WTC11 (cell line): ENCODE results near the gene HOMER2. TPM values are rescaled to one million over a fixed set of nuclear protein-coding genes. Genes with fewer than 3 reads are reported as not detected.
A peak's percentile ranks its signal among the peaks of the same experiment; 100 is the strongest.

Source experiments
- ATAC-seq: fragments of 200-7000 bp; cut with Tn5 transposase; 2 replicates; pipeline ENCODE4 v1.10.0; 2021; ENCODE audit warnings: mild to moderate bottlenecking, moderate library complexity
- CTCF ChIA-PET: fragments of 300-600 bp; sonication (Branson Sonifier 250); formaldehyde crosslinking; loops from one replicate; lab custom pipeline; 2021; ENCODE audit warnings: antibody characterized with exemption; lab: Charles Lee
- POLR2A ChIA-PET: fragments of 350-600 bp; sonication (Branson Sonifier 250); formaldehyde crosslinking; loops from one replicate; lab custom pipeline; 2021; ENCODE audit warnings: antibody characterized with exemption; lab: Charles Lee
- DNase-seq: peaks from one replicate; pipeline ENCODE4 v3.0.0; 2021; ENCODE audit warnings: low spot score
- H3K27ac Mint-ChIP-seq: 2 replicates; pipeline ENCODE4 v1.8.0; 2021; ENCODE audit warnings: mixed read lengths
- H3K27me3 Mint-ChIP-seq: 2 replicates; pipeline ENCODE4 v1.8.0; 2021; ENCODE audit warnings: low read depth, mild to moderate bottlenecking, moderate library complexity, mixed read lengths
- H3K36me3 Mint-ChIP-seq: 2 replicates; pipeline ENCODE4 v1.8.0; 2021; ENCODE audit warnings: mixed read lengths
- H3K4me1 Mint-ChIP-seq: 2 replicates; pipeline ENCODE4 v1.8.0; 2022; ENCODE audit warnings: mixed read lengths
- H3K4me3 Mint-ChIP-seq: 2 replicates; pipeline ENCODE4 v1.8.0; 2021; ENCODE audit warnings: mild to moderate bottlenecking, moderate library complexity, mixed read lengths
- H3K9me3 Mint-ChIP-seq: 2 replicates; pipeline ENCODE4 v1.8.0; 2021; ENCODE audit warnings: mixed read lengths
- CTCF ChIP-seq: fragments of 200-600 bp; IDR thresholded peaks from 2 replicates; pipeline ENCODE4 v1.8.0; 2022; ENCODE audit warnings: antibody characterized with exemption
- E2F4 ChIP-seq: sonication (generic); formaldehyde crosslinking; IDR thresholded peaks from 2 replicates; pipeline ENCODE4 v1.8.1; 2022; ENCODE audit warnings: low read depth, mild to moderate bottlenecking, moderate library complexity, missing genetic modification reagents, borderline replicate concordance
- EMX1 ChIP-seq: fragments of 250-450 bp; sonication (Bioruptor Pico); IDR thresholded peaks from 2 replicates; pipeline ENCODE4 v1.8.0; 2021; ENCODE audit warnings: mild to moderate bottlenecking
- ESRRA ChIP-seq: sonication (generic); formaldehyde crosslinking; IDR thresholded peaks from 2 replicates; pipeline ENCODE4 v1.8.1; 2022; ENCODE audit warnings: mild to moderate bottlenecking, missing genetic modification reagents, borderline replicate concordance
- FOXK1 ChIP-seq: sonication (generic); formaldehyde crosslinking; IDR thresholded peaks from 2 replicates; pipeline ENCODE4 v1.8.0; 2022; ENCODE audit warnings: mild to moderate bottlenecking, moderate library complexity, missing genetic modification reagents
- GABPB1 ChIP-seq: sonication (generic); formaldehyde crosslinking; IDR thresholded peaks from 2 replicates; pipeline ENCODE4 v1.8.1; 2023; ENCODE audit warnings: mild to moderate bottlenecking, missing genetic modification reagents
- JUN ChIP-seq: sonication (generic); formaldehyde crosslinking; IDR thresholded peaks from 2 replicates; pipeline ENCODE4 v1.8.0; 2023; ENCODE audit warnings: mild to moderate bottlenecking, missing genetic modification reagents
- KAT7 ChIP-seq: sonication (generic); formaldehyde crosslinking; IDR thresholded peaks from 2 replicates; pipeline ENCODE4 v1.8.1; 2023; ENCODE audit warnings: missing genetic modification reagents, mild to moderate bottlenecking, borderline replicate concordance
- NR3C1 ChIP-seq: sonication (generic); formaldehyde crosslinking; conservative IDR thresholded peaks from 2 replicates; pipeline ENCODE4 v1.8.1; 2023; ENCODE audit warnings: low read depth, mild to moderate bottlenecking, missing genetic modification reagents
- PREB ChIP-seq: sonication (generic); formaldehyde crosslinking; IDR thresholded peaks from 2 replicates; pipeline ENCODE4 v1.8.1; 2022; ENCODE audit warnings: mild to moderate bottlenecking, missing genetic modification reagents, moderate library complexity, borderline replicate concordance
- SOX15 ChIP-seq: fragments of 250-450 bp; sonication (Bioruptor Pico); IDR thresholded peaks from 2 replicates; pipeline ENCODE4 v1.9.0; 2021; ENCODE audit warnings: mild to moderate bottlenecking
- TCF7 ChIP-seq: sonication (generic); formaldehyde crosslinking; IDR thresholded peaks from 2 replicates; pipeline ENCODE4 v1.8.0; 2022; ENCODE audit warnings: mild to moderate bottlenecking, low read depth, missing genetic modification reagents, moderate library complexity
- USF1 ChIP-seq: sonication (generic); formaldehyde crosslinking; IDR thresholded peaks from 2 replicates; pipeline ENCODE4 v1.8.0; 2022; ENCODE audit warnings: mild to moderate bottlenecking, missing genetic modification reagents
- ZNF121 ChIP-seq: sonication (generic); formaldehyde crosslinking; IDR thresholded peaks from 2 replicates; pipeline ENCODE4 v1.8.0; 2023; ENCODE audit warnings: missing genetic modification reagents
- ZNF317 ChIP-seq: sonication (generic); formaldehyde crosslinking; IDR thresholded peaks from 2 replicates; pipeline ENCODE4 v1.8.1; 2023; ENCODE audit warnings: low read depth, mild to moderate bottlenecking, moderate library complexity, missing genetic modification reagents, borderline replicate concordance
- ZNF423 ChIP-seq: fragments of 250-450 bp; sonication (Bioruptor Pico); IDR thresholded peaks from 2 replicates; pipeline ENCODE4 v2.1.2; 2022; ENCODE audit warnings: mild to moderate bottlenecking, moderate library complexity
- ZSCAN18 ChIP-seq: fragments of 250-450 bp; sonication (Bioruptor Pico); IDR thresholded peaks from 2 replicates; pipeline ENCODE4 v2.1.2; 2022; ENCODE audit warnings: mild to moderate bottlenecking, moderate library complexity
- total RNA-seq: library from RNA; stranded (reverse); gene quantifications from 3 replicates; pipeline ENCODE4 v1.2.3, GENCODE V29; 2021
- TF ChIP-seq, protein P1 (sequence below): sonication (generic); formaldehyde crosslinking; conservative IDR thresholded peaks from 2 replicates; pipeline ENCODE4 v1.8.1; 2023; ENCODE audit warnings: mild to moderate bottlenecking, low read depth, missing genetic modification reagents, moderate library complexity
- TF ChIP-seq, protein P2 (sequence below): sonication (generic); formaldehyde crosslinking; conservative IDR thresholded peaks from 2 replicates; pipeline ENCODE4 v1.8.1; 2022; ENCODE audit warnings: mild to moderate bottlenecking, missing genetic modification reagents
- TF ChIP-seq, protein P3 (sequence below): fragments of 250-450 bp; sonication (Bioruptor Pico); IDR thresholded peaks from 2 replicates; pipeline ENCODE4 v1.9.0; 2021; ENCODE audit warnings: mild to moderate bottlenecking

Gene HOMER2
- total RNA-seq, 1 experiment from 2014 or later, result 17.4 TPM

GRCh38 chr15:82921939-82922338, 30.6 kb downstream of the HOMER2 start (continued):
- TF ChIP-seq, protein P1, sequence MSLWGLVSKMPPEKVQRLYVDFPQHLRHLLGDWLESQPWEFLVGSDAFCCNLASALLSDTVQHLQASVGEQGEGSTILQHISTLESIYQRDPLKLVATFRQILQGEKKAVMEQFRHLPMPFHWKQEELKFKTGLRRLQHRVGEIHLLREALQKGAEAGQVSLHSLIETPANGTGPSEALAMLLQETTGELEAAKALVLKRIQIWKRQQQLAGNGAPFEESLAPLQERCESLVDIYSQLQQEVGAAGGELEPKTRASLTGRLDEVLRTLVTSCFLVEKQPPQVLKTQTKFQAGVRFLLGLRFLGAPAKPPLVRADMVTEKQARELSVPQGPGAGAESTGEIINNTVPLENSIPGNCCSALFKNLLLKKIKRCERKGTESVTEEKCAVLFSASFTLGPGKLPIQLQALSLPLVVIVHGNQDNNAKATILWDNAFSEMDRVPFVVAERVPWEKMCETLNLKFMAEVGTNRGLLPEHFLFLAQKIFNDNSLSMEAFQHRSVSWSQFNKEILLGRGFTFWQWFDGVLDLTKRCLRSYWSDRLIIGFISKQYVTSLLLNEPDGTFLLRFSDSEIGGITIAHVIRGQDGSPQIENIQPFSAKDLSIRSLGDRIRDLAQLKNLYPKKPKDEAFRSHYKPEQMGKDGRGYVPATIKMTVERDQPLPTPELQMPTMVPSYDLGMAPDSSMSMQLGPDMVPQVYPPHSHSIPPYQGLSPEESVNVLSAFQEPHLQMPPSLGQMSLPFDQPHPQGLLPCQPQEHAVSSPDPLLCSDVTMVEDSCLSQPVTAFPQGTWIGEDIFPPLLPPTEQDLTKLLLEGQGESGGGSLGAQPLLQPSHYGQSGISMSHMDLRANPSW (CRISPR knock-in tag), result no peak
- TF ChIP-seq, protein P2, sequence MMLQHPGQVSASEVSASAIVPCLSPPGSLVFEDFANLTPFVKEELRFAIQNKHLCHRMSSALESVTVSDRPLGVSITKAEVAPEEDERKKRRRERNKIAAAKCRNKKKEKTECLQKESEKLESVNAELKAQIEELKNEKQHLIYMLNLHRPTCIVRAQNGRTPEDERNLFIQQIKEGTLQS (CRISPR knock-in tag), result no peak
- TF ChIP-seq JUN (CRISPR knock-in tag), result no peak
- TF ChIP-seq FOXK1 (CRISPR knock-in tag), result no peak
- TF ChIP-seq NR3C1 (CRISPR knock-in tag), result no peak

- Mint-ChIP-seq H3K27me3 (no peaks in the 10 kb centered on the region; the same call in 1 of the 2 replicates), H3K27ac (no peak overlapping the region), H3K9me3 (no peaks in the 10 kb centered on the region), H3K4me3 (no peak overlapping the region), H3K4me1 (no peaks in the 10 kb centered on the region), H3K36me3 (no peaks in the 10 kb centered on the region)
- ChIA-PET CTCF (no interaction called here), POLR2A (no interaction called here)
- DNase-seq (no peak), ATAC-seq (no peak)
- no peak for TF ChIP-seq KAT7 (CRISPR knock-in tag)
- TF ChIP-seq EMX1 (CRISPR knock-in tag), result no peak
- no peak for TF ChIP-seq TCF7 (CRISPR knock-in tag)
- TF ChIP-seq E2F4, result no peak
- TF ChIP-seq NR3C1 (CRISPR knock-in tag), result no peak
- no peak for TF ChIP-seq ESRRA (CRISPR knock-in tag)
- TF ChIP-seq CTCF, result no peak
These were observed 31.3 kb downstream of the HOMER2 start for GRCh38 chr15:82921242-82921641.

DNA sequence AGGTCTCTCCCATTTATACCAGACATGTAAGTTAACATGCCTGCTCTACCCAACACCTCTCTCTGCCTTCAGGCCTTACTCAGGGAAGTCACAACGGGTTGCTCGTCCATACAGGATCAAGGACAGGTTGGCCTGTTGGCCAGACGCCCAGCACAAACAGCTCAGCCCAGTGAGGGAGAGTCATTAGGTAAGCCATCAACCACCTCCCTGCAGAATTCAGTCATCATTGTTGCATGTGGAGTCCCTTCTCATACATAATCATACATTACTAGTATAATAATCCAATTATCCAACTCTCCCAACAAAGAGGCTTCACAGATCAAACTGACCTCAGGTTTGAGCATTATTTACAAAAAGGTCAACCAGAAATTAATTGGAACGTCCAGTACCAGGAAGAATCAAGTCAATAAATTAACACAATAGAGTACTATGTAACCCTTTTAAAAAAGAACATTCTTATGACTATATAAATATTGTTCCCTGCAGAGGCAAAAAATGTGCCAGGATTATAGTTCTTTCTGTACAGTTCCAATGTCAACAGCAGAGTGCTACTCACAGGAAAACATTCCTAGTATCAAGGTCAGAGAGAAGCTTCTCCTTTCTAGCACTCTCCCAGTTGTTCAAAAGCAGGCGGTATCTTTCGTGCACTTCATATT, 33.2 kb downstream of the HOMER2 start:
- Mint-ChIP-seq H3K4me1 (no peaks in the 10 kb centered on the region), H3K27ac (peak overlapping the region; percentile 51; the same call in 1 of the 2 replicates), H3K4me3 (no peak overlapping the region), H3K36me3 (no peaks in the 10 kb centered on the region), H3K9me3 (no peaks in the 10 kb centered on the region), H3K27me3 (no peaks in the 10 kb centered on the region; the same call in 1 of the 2 replicates)
- ChIA-PET POLR2A (no interaction called here), CTCF (no interaction called here)
- ATAC-seq (no peak), DNase-seq (no peak)
- TF ChIP-seq GABPB1 (CRISPR knock-in tag), result no peak; the same call in 1 of the 2 replicates
- TF ChIP-seq USF1, result no peak
- TF ChIP-seq PREB (CRISPR knock-in tag), result no peak
- no peak for TF ChIP-seq ZNF317 (CRISPR knock-in tag)
- no peak for TF ChIP-seq ZNF423 (CRISPR knock-in tag)
- TF ChIP-seq TCF7 (CRISPR knock-in tag), result no peak
- no peak for TF ChIP-seq ZNF121 (CRISPR knock-in tag)
- TF ChIP-seq ZSCAN18 (CRISPR knock-in tag), result no peak
- TF ChIP-seq SOX15 (CRISPR knock-in tag), result no peak
- TF ChIP-seq, protein P3, sequence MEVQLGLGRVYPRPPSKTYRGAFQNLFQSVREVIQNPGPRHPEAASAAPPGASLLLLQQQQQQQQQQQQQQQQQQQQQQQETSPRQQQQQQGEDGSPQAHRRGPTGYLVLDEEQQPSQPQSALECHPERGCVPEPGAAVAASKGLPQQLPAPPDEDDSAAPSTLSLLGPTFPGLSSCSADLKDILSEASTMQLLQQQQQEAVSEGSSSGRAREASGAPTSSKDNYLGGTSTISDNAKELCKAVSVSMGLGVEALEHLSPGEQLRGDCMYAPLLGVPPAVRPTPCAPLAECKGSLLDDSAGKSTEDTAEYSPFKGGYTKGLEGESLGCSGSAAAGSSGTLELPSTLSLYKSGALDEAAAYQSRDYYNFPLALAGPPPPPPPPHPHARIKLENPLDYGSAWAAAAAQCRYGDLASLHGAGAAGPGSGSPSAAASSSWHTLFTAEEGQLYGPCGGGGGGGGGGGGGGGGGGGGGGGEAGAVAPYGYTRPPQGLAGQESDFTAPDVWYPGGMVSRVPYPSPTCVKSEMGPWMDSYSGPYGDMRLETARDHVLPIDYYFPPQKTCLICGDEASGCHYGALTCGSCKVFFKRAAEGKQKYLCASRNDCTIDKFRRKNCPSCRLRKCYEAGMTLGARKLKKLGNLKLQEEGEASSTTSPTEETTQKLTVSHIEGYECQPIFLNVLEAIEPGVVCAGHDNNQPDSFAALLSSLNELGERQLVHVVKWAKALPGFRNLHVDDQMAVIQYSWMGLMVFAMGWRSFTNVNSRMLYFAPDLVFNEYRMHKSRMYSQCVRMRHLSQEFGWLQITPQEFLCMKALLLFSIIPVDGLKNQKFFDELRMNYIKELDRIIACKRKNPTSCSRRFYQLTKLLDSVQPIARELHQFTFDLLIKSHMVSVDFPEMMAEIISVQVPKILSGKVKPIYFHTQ (CRISPR knock-in tag), result no peak
